NCI-H2196 treated with DMSO at 0.1 percent for 48 hours (cell line): Measurements from ENCODE around the gene RGS7.
"Not testable (repeated sequence)": the region's sequence is repeated elsewhere in the genome, so short reads cannot be mapped to it uniquely, and the experiment has no call there.

ENCODE experiments used
- DNase-seq: peaks from one replicate; lab custom pipeline; 2025; ENCODE audit not compliant: unreplicated experiment; lab: John Stamatoyannopoulos, UW

The RGS7 gene

GRCh38 chr1:240803151-240803550 lies 553.9 kb downstream of the RGS7 start:
- no peak for DNase-seq

DNA sequence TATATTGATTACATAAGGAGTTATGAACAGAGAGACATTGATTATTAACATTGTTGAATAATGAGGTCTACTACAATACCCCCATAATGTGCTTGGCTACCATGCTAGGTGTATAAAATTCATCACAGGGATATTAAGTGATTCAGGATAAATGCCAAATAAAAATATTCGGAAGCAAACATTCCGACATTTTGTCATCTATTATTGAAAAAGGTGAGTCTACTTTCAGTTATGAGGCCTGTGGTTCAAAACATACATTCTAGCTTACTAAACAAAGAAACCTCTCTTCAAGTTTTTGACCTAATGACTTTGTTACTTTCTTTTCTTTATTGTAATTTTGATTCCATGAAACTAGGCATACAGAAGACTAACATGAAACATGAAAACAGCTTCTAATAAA lies 554.7 kb downstream of the RGS7 start:
- DNase-seq, result no peak

GRCh38 chr1:240801442-240801841 lies 555.6 kb downstream of the RGS7 start:
- DNase-seq, result no peak

GRCh38 chr1:240800291-240800690 lies 556.7 kb downstream of the RGS7 start:
- DNase-seq, result no peak

DNA sequence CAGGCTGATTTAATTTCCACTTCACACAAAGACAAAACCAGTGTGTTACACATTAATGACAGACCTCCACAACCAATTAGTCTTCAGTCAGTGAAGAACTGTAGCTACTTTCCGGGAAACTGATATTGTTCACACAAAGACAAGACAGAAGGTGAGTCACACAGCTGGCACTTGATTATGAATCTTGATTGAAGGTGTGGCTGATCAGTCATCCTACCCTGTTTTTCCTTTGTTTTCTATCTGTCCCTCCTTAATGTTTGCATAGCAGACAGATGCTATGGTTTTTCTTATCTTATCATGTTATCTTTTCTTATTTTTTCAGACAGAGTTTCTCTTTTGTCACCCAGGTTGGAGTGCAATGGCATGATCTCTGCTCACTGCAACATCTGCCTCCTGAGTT lies 560.0 kb downstream of the RGS7 start:
- no peak for DNase-seq

DNA sequence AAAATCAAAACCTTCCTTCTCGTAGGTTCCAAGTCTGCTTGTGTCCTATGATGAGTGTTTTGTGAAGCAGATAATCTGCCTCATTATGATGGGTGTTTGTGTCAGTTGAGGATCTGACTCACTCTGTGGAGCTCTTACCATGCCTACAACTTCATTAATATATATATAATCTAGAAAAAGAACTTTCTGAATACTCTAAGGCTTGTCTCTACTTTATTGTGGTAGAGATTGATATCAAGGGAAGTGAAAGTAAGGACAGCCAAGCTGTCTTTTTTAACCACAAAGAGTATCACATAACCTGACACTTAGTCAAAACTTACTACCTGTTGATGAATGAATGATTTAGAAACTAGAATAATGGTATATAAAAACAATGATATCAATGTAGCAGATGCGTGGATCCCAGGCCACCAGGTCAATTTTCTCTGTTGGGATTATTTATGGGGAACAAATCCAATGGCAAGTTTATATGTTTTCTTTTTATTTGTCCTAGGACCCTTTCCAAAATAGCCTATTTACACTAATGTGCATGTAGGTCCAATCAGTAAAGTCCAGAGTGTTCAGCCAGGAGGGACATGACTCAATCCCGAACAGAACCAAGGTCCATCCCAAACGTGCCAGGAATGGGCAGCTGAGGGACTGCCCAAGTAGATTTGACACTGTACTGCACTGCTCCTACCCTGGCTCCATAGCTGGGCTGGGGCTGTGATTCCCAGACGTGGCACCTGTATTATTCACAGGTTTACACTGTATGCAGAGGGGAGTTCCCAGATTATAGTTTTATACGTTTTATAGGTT lies 562.8 kb downstream of the RGS7 start:
- DNase-seq, result no peak

DNA sequence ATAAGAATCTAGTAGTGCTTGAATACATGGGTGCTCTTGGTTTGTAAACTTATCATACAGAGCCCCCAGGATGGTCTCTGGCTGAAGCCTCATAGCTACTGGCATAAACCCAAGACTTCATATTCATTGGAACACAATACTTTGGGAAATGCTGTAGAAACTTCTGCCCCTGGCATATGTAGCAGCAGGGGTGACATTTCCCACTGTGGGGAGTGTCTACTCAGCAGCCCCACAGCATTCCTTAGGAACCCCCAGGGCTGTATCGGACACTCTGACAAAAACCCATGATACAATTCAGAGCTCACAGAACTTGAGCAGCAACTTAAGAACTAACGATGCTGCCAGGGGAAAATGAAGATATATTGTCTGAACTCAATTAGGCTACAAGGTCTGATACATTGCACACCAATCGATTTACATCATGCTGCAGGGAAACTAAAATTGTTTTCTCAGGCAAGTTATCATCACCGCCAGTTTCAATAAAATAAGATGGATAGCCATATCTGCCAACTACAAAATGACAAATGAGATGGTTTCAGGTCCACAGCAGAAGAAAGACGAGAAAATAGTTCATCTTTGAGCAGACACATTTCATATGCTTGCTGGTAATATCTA lies 564.0 kb downstream of the RGS7 start:
- no peak for DNase-seq

GRCh38 chr1:240790856-240791255 lies 566.1 kb downstream of the RGS7 start:
- no peak for DNase-seq

DNA sequence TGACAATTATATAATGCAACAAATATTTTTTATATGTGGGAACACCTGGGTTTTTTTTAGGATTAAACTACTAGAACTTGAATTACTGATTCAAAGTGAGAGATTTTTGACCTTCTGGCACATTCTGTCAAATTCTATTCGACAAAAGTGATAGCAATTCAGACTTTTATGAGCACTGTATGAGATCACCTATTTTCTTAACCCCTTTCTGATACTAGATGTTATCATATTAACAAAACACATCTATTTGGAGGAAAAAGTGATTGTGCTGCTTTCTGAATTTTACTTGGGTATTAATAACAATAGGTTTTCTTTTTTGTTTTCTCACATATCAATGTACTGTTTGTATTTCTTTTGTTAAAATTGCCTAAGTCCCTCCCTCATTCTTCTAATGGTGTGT lies 570.1 kb downstream of the RGS7 start:
- DNase-seq, result no peak

- DNase-seq, result no peak
Measured at GRCh38 chr1:240784776-240785175, 572.2 kb downstream of the RGS7 start.

- not testable (repeated sequence) for DNase-seq
Measured at GRCh38 chr1:240783728-240784137, 573.3 kb downstream of the RGS7 start.

- no peak for DNase-seq
Measured at GRCh38 chr1:240776237-240776636, 580.8 kb downstream of the RGS7 start.

DNA sequence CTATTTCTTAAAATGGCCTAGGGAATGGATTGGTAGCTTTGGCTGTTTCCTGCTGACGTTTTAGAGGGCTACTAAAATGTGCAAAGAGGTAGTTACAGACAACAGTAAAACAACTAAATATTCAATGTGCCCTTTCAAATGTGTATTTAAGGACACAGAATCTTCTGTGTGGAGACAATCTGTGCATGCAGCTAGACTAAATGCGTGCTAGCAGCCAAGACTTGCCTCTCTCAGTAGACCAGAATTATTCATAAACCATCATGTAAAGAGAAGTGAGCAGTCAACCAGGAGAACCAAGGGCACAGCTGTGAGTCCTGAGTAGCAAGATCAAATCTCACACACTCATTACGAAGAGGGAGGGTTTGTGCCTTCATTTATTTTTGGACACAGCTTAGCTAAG lies 584.9 kb downstream of the RGS7 start:
- no peak for DNase-seq

DNA sequence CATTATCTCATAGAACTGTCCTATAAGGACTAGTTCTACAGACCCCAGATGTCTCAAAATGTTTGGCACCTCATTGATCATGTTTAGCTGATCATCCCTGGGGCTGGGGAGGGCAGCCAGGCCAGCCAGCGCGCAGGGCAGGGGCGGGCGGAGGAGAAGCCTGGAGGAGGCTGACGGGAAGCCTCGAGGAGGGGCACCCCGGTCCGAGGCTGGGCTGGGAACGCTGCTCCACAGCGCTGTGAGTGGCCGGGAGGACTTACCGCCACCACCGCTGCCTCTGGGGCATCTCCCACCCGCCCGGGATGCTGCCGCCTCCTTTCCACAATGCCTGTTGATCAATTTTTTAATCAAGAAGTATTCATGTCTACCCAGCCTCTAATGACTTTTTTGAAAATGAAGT lies 585.6 kb downstream of the RGS7 start:
- DNase-seq, result no peak

GRCh38 chr1:240768979-240769378 lies 588.0 kb downstream of the RGS7 start:
- DNase-seq, result no peak

- no peak for DNase-seq
Measured at GRCh38 chr1:240766831-240767230, 590.2 kb downstream of the RGS7 start.

DNA sequence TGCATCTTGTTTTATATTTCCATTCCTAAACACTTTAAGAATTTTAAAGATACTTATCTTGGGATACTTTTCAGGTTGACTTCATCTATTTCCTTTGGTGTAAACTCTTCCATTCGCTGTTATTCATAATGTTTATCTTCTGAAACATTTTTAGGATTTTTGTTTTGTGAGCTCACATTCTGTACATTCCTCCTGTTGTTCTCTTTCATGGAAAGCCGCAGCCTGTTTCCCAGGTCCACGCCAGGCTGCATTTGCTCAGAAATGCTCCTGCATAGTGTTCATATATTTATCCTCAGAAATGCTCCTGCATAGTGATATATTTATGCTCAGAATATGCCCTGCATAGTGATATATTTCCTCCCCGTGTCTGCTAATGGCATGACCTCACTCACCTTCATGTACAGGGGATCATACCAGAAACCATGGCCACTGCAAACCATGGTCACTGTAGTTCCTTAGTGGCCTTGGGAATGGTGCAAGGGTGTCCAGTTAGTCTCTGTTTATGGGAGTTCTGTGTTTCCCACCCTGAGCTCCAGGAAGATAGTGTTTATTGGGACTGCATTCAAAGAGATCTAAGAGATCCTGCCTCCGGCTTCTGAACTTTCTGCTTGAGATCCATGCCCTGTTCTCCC lies 591.2 kb downstream of the RGS7 start:
- DNase-seq, result no peak

DNA sequence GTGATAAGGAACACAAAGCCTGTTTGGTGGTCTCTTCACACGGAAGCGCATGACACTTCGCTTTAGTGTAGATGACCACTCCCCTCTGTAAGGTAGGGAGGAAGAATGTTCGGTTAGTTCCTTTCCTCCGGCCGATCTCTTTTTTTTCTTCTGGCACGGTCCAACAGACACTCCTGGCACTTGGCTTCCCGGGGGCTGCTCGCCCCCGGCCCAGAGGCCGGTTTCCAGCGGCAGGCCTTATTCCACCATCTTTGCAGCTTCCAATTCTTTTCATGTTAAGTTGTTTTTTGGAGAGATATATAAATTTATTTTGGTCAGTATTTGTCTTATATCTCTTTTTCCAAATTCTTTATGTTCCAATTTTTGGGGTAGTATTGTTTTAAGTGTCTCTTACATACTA lies 593.2 kb downstream of the RGS7 start:
- no peak for DNase-seq

- not testable (repeated sequence) for DNase-seq
Measured at GRCh38 chr1:240763095-240763494, 593.9 kb downstream of the RGS7 start.

DNA sequence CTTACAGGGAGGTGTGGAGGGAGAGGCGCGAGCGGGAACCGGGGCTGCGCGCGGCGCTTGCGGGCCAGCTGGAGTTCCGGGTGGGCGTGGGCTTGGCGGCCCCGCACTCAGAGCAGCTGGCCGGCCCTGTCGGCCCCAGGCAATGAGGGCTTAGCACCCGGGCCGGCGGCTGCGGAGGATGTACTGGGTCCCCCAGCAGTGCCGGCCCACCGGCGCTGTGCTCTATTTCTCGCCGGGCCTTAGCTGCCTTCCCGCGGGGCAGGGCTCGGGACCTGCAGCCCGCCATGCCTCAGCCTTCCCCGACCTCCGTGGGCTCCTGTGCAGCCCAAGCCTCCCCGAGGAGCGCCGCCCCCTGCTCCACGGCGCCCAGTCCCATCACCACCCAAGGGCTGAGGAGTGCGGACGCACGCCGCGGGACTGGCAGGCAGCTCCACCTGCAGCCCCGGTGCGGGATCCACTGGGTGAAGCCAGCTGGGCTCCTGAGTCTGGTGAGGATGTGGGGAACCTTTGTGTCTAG lies 594.5 kb downstream of the RGS7 start:
- DNase-seq, result not testable (repeated sequence)

DNA sequence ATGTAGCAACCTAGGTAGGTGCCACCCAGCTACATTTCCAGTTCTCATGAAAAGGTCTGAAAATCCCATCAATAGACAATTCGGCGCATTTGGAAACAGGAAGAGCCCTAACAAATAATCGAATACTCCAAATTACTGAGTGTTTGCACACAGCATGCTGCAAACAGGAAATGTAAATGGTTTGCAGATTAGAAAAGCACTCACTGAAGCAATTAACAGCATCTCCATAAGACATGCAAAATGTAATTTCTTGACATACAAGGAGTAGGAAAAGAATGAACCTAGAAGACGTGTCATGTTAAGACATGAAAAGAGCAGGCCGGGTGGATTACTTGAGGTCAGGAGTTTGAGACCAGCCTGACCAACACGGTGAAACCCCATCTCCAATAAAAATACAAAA lies 598.2 kb downstream of the RGS7 start:
- not testable (repeated sequence) for DNase-seq

DNA sequence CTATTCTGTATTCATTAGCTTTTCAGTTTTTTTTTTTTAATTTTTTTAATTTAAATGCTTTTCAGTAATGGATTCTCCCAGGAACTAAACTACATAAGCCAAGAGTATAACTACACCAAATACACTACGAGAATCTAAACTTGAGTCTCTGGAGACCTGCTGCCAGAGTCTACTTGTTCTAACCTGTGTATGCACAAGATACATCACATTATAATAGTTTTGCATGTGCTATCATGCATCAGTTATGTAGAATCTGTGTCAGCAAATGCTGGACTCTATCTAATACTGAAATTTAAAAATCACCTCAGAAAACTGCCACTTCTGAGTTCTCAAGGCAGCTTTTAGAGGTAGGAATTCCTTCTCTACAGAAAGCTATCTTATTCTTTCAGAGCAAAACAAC lies 598.7 kb downstream of the RGS7 start:
- DNase-seq, result no peak
